ENCODE results near the gene ANO2.

- TF ChIP-seq POLR2AphosphoS5 (IDR thresholded peaks at IDR 0.05; ENCODE audit: low read depth) (no peak), CTCF (conservative IDR thresholded peaks at IDR 0.05; ENCODE audit: low read depth in 2 of 2) (no peak), CREB1 (CRISPR knock-in tag; IDR thresholded peaks at IDR 0.05; ENCODE audit: low read depth) (no peak)
These were observed 22.8 kb upstream of the ANO2 start for GRCh38 chr12:5967645-5968415.

Data from GM23338 (cell line).